Body of pancreas (tissue), 4 donors: ENCODE data around the gene MYO5C.

Experiments
- CTCF ChIP-seq, 7 experiments: fragments of 450-650 bp in 4 of 7; fragments of 200-600 bp in 3 of 7; sonication (generic) in 3 of 7; IDR thresholded peaks; one replicate each; pipeline ENCODE4 v1.5.1; 2016 to 2019; ENCODE audit warnings: antibody characterized with exemption in 7 of 7
- POLR2A ChIP-seq, 3 donors: fragments of 450-650 bp; IDR thresholded peaks; one replicate each; pipeline ENCODE4 v1.6.1; 2016; ENCODE audit warnings: antibody characterized with exemption in 3 of 3, mild to moderate bottlenecking in 2 of 3

- no peak for TF ChIP-seq CTCF (IDR thresholded peaks at IDR 0.05)
- no peak for TF ChIP-seq POLR2A (IDR thresholded peaks at IDR 0.05)
Measured at GRCh38 chr15:52155878-52156277, 139.7 kb downstream of the MYO5C start.
